ENCODE data around the gene GPS1.

The GPS1 gene

GRCh38 chr17:82021900-82022309 is 29.8 kb upstream of the GPS1 start:
- TF ChIP-seq TAF1 (IDR thresholded peaks at IDR 0.05; ENCODE audit: low read depth) = no peak

- TF ChIP-seq MAX (IDR thresholded peaks at IDR 0.05) (peak; percentile 65), YY1 (IDR thresholded peaks at IDR 0.05; ENCODE audit: low read depth) (peak; percentile 80), ZBTB7A (IDR thresholded peaks at IDR 0.05; ENCODE audit: low read depth) (peak; percentile 77), TAF1 (IDR thresholded peaks at IDR 0.05; ENCODE audit: low read depth) (peak; percentile 90), EGR1 (IDR thresholded peaks at IDR 0.05) (no peak), RAD21 (IDR thresholded peaks at IDR 0.05; ENCODE audit: low read depth) (no peak), FOXM1 (IDR thresholded peaks at IDR 0.05; ENCODE audit: borderline replicate concordance, low read depth) (no peak), CREB1 (IDR thresholded peaks at IDR 0.05; ENCODE audit: low read depth) (no peak), REST (IDR thresholded peaks at IDR 0.05; ENCODE audit: low read depth) (no peak), NFIC (IDR thresholded peaks at IDR 0.05) (no peak), USF1 (IDR thresholded peaks at IDR 0.05) (no peak), CEBPB (IDR thresholded peaks at IDR 0.05) (no peak), TCF12 (IDR thresholded peaks at IDR 0.05; ENCODE audit: low read depth) (no peak), EP300 (IDR thresholded peaks at IDR 0.05; ENCODE audit: borderline replicate concordance) (0 out of 2 replicates have a peak, but pooled peaks have one; percentile 10), TEAD4 (IDR thresholded peaks at IDR 0.05) (no peak)
These were observed 29.3 kb upstream of the GPS1 start, which contains the start of gene CENPX for GRCh38 chr17:82022310-82022980. Gene CENPX (minus strand): TSS chr17:82022878. CDS start chr17:82022861, 17 bp downstream.

GRCh38 chr17:82022981-82023446 is 28.7 kb upstream of the GPS1 start, which contains the start of gene LRRC45:
Gene LRRC45 (plus strand): TSS chr17:82023305. CDS start chr17:82023644, 339 bp downstream.
- TF ChIP-seq CEBPB (IDR thresholded peaks at IDR 0.05) (no peak), TCF12 (IDR thresholded peaks at IDR 0.05; ENCODE audit: low read depth) (no peak), EP300 (IDR thresholded peaks at IDR 0.05; ENCODE audit: borderline replicate concordance) (0 out of 2 replicates have a peak, but pooled peaks have one; percentile 4), CREB1 (IDR thresholded peaks at IDR 0.05; ENCODE audit: low read depth) (peak; percentile 11; the same call in 1 of the 2 replicates), RAD21 (IDR thresholded peaks at IDR 0.05; ENCODE audit: low read depth) (no peak), ZBTB7A (IDR thresholded peaks at IDR 0.05; ENCODE audit: low read depth) (no peak), EGR1 (IDR thresholded peaks at IDR 0.05) (no peak), USF1 (IDR thresholded peaks at IDR 0.05) (no peak), MAX (IDR thresholded peaks at IDR 0.05) (no peak; the same call in 1 of the 2 replicates), TEAD4 (IDR thresholded peaks at IDR 0.05) (no peak), YY1 (IDR thresholded peaks at IDR 0.05; ENCODE audit: low read depth) (no peak), REST (IDR thresholded peaks at IDR 0.05; ENCODE audit: low read depth) (no peak), FOXM1 (IDR thresholded peaks at IDR 0.05; ENCODE audit: borderline replicate concordance, low read depth) (peak; percentile 43; the same call in 1 of the 2 replicates), TAF1 (IDR thresholded peaks at IDR 0.05; ENCODE audit: low read depth) (no peak), NFIC (IDR thresholded peaks at IDR 0.05) (no peak)

GRCh38 chr17:82023447-82024241 is 28.1 kb upstream of the GPS1 start:
- 0 out of 2 replicates have a peak, but pooled peaks have one; percentile 22 for TF ChIP-seq TCF12 (IDR thresholded peaks at IDR 0.05; ENCODE audit: low read depth)
- TF ChIP-seq EGR1 (IDR thresholded peaks at IDR 0.05) = no peak
- TF ChIP-seq MAX (IDR thresholded peaks at IDR 0.05) = no peak
- no peak for TF ChIP-seq CREB1 (IDR thresholded peaks at IDR 0.05; ENCODE audit: low read depth)
- no peak for TF ChIP-seq EP300 (IDR thresholded peaks at IDR 0.05; ENCODE audit: borderline replicate concordance)
- TF ChIP-seq YY1 (IDR thresholded peaks at IDR 0.05; ENCODE audit: low read depth) = no peak
- TF ChIP-seq REST (IDR thresholded peaks at IDR 0.05; ENCODE audit: low read depth) = no peak

Measured in Ishikawa (cell line).